GM21717 (cell line): ENCODE results near the gene SLC22A13.
"Not testable (repeated sequence)": the region's sequence is repeated elsewhere in the genome, so short reads cannot be mapped to it uniquely, and the experiment has no call there.

Experiments
- ATAC-seq: cut with Tn5 transposase; IDR thresholded peaks from one replicate; pipeline ENCODE4 v1.9.1; 2021; ENCODE audit warnings: mild to moderate bottlenecking, moderate library complexity; ENCODE audit not compliant: unreplicated experiment

The SLC22A13 gene

GRCh38 chr3:38260474-38260873 lies 5.1 kb upstream of the SLC22A13 start:
- no peak for ATAC-seq

- no peak for ATAC-seq
These were observed 1.2 kb upstream of the SLC22A13 start for GRCh38 chr3:38264353-38264771.

GRCh38 chr3:38264779-38265178 lies 833 bp upstream of the SLC22A13 start:
- ATAC-seq, result no peak

GRCh38 chr3:38266810-38267209 lies 1.2 kb downstream of the SLC22A13 start:
- no peak for ATAC-seq

GRCh38 chr3:38267662-38268061 lies 2.0 kb downstream of the SLC22A13 start:
- no peak for ATAC-seq

GRCh38 chr3:38268087-38268486 lies 2.5 kb downstream of the SLC22A13 start:
- no peak for ATAC-seq

GRCh38 chr3:38268522-38268921 lies 2.9 kb downstream of the SLC22A13 start:
- ATAC-seq, result no peak

- ATAC-seq, result no peak
These were observed 5.0 kb downstream of the SLC22A13 start for GRCh38 chr3:38270606-38271005.

- ATAC-seq, result no peak
These were observed 5.9 kb downstream of the SLC22A13 start for GRCh38 chr3:38271553-38271952.

- ATAC-seq, result no peak
These were observed 9.4 kb downstream of the SLC22A13 start for GRCh38 chr3:38274864-38275649.

GRCh38 chr3:38275658-38276057 lies 10.0 kb downstream of the SLC22A13 start:
- no peak for ATAC-seq

GRCh38 chr3:38276081-38276916 lies 10.7 kb downstream of the SLC22A13 start:
- ATAC-seq, result no peak

- no peak for ATAC-seq
These were observed 11.5 kb downstream of the SLC22A13 start for GRCh38 chr3:38276917-38277630.

- ATAC-seq, result no peak
These were observed 13.2 kb downstream of the SLC22A13 start for GRCh38 chr3:38278841-38279240.

GRCh38 chr3:38281895-38282686 lies 16.5 kb downstream of the SLC22A13 start, which contains the start of gene SLC22A14:
TSS of gene SLC22A14 (plus strand) at chr3:38282294. CDS start at chr3:38306027, 23,733 bp downstream.
- ATAC-seq, result no peak

GRCh38 chr3:38283810-38284755 lies 18.5 kb downstream of the SLC22A13 start:
- no peak for ATAC-seq

GRCh38 chr3:38284756-38285150 lies 19.1 kb downstream of the SLC22A13 start:
- ATAC-seq, result no peak

- not testable (repeated sequence) for ATAC-seq
These were observed 23.9 kb downstream of the SLC22A13 start for GRCh38 chr3:38289286-38290217.
